ENCODE data around the gene MEI4. TPM values are rescaled to one million over a fixed set of nuclear protein-coding genes. Genes with fewer than 3 reads are reported as not detected.
"Not testable (repeated sequence)": the region's sequence is repeated elsewhere in the genome, so short reads cannot be mapped to it uniquely, and the experiment has no call there.

Gene MEI4
- total RNA-seq, 1 donor from 2014 or later, result not detected

DNA sequence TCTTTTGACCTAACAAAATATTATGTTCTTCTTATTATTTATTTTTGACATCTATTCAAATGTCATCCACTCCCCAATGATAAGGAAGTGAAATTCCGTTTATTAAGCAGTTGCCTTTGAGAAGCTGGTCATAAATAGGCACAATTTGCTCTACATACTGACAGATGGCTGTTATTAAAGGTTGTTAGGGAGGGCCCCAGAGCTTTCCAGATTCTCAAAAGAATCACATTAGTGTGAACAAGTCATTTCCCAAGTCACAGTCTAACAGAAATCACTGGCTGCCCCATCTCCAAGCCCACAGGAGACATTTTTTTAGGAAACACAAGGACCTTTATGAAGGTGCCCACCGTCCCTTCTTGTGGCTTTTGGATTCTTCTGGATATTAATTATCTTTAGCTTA, 172.4 kb downstream of the MEI4 start:
- Histone ChIP-seq H3K27me3 (ENCODE audit: control insufficient read depth, insufficient read depth, low read length) (no peaks in the 10 kb centered on the region), H3K36me3 (ENCODE audit: control insufficient read depth, insufficient read depth, low read length) (no peaks in the 10 kb centered on the region), H3K4me3 (ENCODE audit: low read depth, low read length) (no peak overlapping the region)
- DNase-seq (ENCODE audit: low read depth) (no peak), FAIRE-seq (no peak)
- TF ChIP-seq, protein P1, sequence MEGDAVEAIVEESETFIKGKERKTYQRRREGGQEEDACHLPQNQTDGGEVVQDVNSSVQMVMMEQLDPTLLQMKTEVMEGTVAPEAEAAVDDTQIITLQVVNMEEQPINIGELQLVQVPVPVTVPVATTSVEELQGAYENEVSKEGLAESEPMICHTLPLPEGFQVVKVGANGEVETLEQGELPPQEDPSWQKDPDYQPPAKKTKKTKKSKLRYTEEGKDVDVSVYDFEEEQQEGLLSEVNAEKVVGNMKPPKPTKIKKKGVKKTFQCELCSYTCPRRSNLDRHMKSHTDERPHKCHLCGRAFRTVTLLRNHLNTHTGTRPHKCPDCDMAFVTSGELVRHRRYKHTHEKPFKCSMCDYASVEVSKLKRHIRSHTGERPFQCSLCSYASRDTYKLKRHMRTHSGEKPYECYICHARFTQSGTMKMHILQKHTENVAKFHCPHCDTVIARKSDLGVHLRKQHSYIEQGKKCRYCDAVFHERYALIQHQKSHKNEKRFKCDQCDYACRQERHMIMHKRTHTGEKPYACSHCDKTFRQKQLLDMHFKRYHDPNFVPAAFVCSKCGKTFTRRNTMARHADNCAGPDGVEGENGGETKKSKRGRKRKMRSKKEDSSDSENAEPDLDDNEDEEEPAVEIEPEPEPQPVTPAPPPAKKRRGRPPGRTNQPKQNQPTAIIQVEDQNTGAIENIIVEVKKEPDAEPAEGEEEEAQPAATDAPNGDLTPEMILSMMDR (IDR thresholded peaks at IDR 0.05; ENCODE audit: insufficient read depth, low read length, severe bottlenecking), result no peak

DNA sequence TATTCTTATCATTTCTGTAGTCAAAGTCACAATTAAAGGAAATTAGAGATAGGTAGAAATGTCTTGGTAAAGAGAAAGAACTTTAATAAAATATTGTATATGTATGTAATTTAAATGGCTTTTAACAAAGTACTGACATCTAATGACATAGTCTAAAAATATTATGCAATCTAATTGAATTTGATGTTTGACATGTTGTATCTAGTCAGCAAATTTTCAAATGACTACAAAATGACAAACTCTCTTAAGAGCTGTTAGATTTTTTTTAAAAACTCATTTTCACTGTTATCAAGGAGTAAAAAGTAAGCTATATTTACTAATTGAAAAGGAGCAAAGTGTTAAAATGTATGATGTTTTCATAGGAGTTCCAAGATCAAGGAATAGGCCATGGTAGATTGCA, 176.9 kb downstream of the MEI4 start:
- Histone ChIP-seq H3K4me3 (ENCODE audit: low read depth, low read length) (no peak overlapping the region), H3K36me3 (ENCODE audit: control insufficient read depth, insufficient read depth, low read length) (no peaks in the 10 kb centered on the region), H3K27me3 (ENCODE audit: control insufficient read depth, insufficient read depth, low read length) (no peaks in the 10 kb centered on the region)
- FAIRE-seq, result no peak
- no peak for DNase-seq (ENCODE audit: low read depth)
- TF ChIP-seq, protein P1 (IDR thresholded peaks at IDR 0.05; ENCODE audit: insufficient read depth, low read length, severe bottlenecking), result no peak

DNA sequence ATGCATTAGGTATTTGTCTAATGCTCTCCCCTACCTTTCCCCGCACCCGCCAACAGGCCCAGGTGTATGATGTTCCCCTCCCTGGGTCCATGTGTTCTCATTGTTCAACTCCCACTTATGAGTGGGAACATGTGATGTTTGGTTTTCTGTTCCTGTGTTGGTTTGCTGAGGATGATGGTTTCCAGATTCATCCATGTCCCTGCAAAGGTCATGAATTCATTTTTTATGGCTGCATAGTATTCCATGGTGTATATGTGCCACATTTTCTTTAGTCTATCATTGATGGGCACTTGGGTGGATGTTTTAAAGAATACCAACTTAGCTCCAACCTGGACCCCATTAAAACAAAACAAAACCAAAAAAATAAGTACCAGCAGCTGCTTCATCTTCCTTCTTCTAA, 180.9 kb downstream of the MEI4 start:
- not testable (repeated sequence) for H3K4me3 ChIP-seq (ENCODE audit: low read depth, low read length); H3K27me3 ChIP-seq (ENCODE audit: control insufficient read depth, insufficient read depth, low read length); FAIRE-seq; H3K36me3 ChIP-seq (ENCODE audit: control insufficient read depth, insufficient read depth, low read length); DNase-seq (ENCODE audit: low read depth)

DNA sequence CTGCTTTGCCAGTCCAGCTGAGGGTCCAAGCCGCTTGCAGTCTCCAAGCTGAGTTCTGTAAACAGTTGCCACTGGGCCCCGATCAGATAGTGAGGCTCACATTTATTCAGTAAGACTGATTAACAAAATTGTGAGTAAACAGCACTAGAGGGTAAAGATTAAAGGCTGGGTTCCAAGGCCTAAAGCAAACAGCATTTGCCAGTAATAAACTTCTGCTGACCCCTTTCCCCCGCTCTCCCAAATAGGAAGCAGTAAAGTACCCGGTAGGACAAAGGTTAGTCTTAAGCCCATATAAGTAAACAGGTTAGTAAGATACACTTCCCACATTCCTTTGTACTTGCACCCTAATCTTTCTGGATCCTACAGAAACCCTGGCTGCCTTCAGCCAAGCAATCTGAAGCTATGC, 181.8 kb downstream of the MEI4 start:
- FAIRE-seq, result no peak
- H3K4me3 ChIP-seq (ENCODE audit: low read depth, low read length), result no peak overlapping the region
- TF ChIP-seq, protein P1 (IDR thresholded peaks at IDR 0.05; ENCODE audit: insufficient read depth, low read length, severe bottlenecking), result no peak
- H3K36me3 ChIP-seq (ENCODE audit: control insufficient read depth, insufficient read depth, low read length), result no peaks in the 10 kb centered on the region
- no peak for DNase-seq (ENCODE audit: low read depth)
- H3K27me3 ChIP-seq (ENCODE audit: control insufficient read depth, insufficient read depth, low read length), result no peaks in the 10 kb centered on the region

DNA sequence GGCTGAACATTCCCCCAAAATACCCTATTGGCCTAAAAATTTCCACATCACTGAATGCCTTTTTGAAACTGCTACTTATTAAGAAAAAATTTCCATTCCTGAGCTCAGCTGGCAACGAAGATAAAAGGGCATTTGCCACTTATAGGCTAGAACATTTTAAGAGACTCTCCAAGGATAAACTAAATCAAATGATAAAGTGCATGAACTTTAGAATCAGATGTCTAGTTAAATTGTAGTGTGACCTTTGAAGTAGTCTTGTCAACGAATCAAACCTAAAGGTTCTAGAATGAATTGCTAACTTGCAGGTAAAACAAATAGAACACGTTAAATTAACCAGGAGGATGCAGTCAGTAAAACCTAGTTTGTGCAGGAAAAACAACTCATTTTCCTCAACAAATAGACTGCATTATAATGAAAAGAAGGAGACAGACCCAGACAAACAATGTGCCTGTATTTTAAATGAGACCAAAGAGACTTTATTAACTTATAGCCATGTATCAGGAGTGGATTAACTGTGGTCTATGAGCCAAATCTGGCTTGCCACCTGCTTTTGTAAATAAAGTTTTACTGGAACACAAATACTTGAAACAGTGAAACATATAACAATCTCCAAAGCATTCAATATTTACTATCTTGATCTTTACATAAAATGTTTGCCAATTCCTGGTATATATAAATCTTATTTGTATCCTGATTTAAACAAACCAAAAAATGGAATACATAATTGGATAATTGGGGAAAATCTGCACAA, 184.4 kb downstream of the MEI4 start:
- Histone ChIP-seq H3K36me3 (ENCODE audit: control insufficient read depth, insufficient read depth, low read length) (no peaks in the 10 kb centered on the region), H3K27me3 (ENCODE audit: control insufficient read depth, insufficient read depth, low read length) (no peaks in the 10 kb centered on the region), H3K4me3 (ENCODE audit: low read depth, low read length) (no peak overlapping the region)
- TF ChIP-seq, protein P1 (IDR thresholded peaks at IDR 0.05; ENCODE audit: insufficient read depth, low read length, severe bottlenecking), result no peak
- FAIRE-seq (no peak), DNase-seq (ENCODE audit: low read depth) (no peak)

DNA sequence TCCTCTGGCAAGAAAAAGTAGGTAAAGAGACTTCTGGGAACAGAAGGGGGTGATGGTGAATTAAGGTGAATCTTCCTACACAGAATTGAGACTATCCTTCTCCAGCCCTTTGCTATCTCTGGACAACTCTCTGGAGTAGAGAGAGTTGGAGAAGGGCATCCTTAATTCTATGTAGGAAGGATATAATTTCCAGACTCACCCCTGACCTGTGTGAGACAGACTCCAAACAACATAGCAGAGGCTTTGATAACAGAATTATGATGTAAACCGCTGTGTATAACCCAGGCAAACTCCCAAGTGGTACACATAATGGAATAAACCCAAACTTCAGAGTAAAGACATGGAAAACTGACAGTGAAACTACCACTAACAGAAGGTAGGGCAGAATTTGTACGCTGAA, 186.5 kb downstream of the MEI4 start:
- no peak for FAIRE-seq
- Histone ChIP-seq H3K36me3 (ENCODE audit: control insufficient read depth, insufficient read depth, low read length) (no peaks in the 10 kb centered on the region), H3K27me3 (ENCODE audit: control insufficient read depth, insufficient read depth, low read length) (no peaks in the 10 kb centered on the region), H3K4me3 (ENCODE audit: low read depth, low read length) (no peak overlapping the region)
- DNase-seq (ENCODE audit: low read depth), result no peak
- TF ChIP-seq, protein P1 (IDR thresholded peaks at IDR 0.05; ENCODE audit: insufficient read depth, low read length, severe bottlenecking), result no peak

Measured in bronchial epithelial cell (primary cell).